NCI-H69 (cell line): ENCODE results near the gene ZNF619.
"Not testable (repeated sequence)": the region's sequence is repeated elsewhere in the genome, so short reads cannot be mapped to it uniquely, and the experiment has no call there.

Experiments used
- DNase-seq: peaks from one replicate; lab custom pipeline; 2025; lab: John Stamatoyannopoulos, UW

ZNF619 gene

GRCh38 chr3:40476478-40477470 lies at the start of gene ZNF619:
Gene ZNF619, plus strand, starts transcription at chr3:40477122. Its CDS starts 858 bp downstream, at chr3:40477980.
- peak; percentile 76 for DNase-seq

GRCh38 chr3:40432793-40433192 lies 44.1 kb upstream of the ZNF619 start:
- peak; percentile 1 for DNase-seq

- no peak for DNase-seq
Observed at GRCh38 chr3:40437889-40438288, 39.0 kb upstream of the ZNF619 start.

GRCh38 chr3:40445062-40445461 lies 31.9 kb upstream of the ZNF619 start:
- no peak for DNase-seq

- no peak for DNase-seq
Observed at GRCh38 chr3:40445880-40446279, 31.0 kb upstream of the ZNF619 start.

GRCh38 chr3:40450438-40450837 lies 26.5 kb upstream of the ZNF619 start:
- no peak for DNase-seq

GRCh38 chr3:40451551-40451950 lies 25.4 kb upstream of the ZNF619 start:
- DNase-seq = no peak

- no peak for DNase-seq
Observed at GRCh38 chr3:40452057-40452456, 24.9 kb upstream of the ZNF619 start.

GRCh38 chr3:40452562-40452875 lies 24.4 kb upstream of the ZNF619 start:
- no peak for DNase-seq

GRCh38 chr3:40452876-40453730 lies 23.8 kb upstream of the ZNF619 start:
- DNase-seq = peak; percentile 98

GRCh38 chr3:40453933-40454332 lies 23.0 kb upstream of the ZNF619 start:
- DNase-seq = no peak

- DNase-seq = no peak
Observed at GRCh38 chr3:40455328-40455727, 21.6 kb upstream of the ZNF619 start.

- DNase-seq = no peak
Observed at GRCh38 chr3:40456279-40456939, 20.5 kb upstream of the ZNF619 start.

GRCh38 chr3:40456940-40457823 lies 19.7 kb upstream of the ZNF619 start, which contains the start of gene RPL14:
Gene RPL14, plus strand, starts transcription at chr3:40457339. Its CDS starts 133 bp downstream, at chr3:40457472.
- DNase-seq = peak; percentile 93

GRCh38 chr3:40458473-40458872 lies 18.4 kb upstream of the ZNF619 start:
- DNase-seq = no peak

GRCh38 chr3:40460481-40460880 lies 16.4 kb upstream of the ZNF619 start:
- not testable (repeated sequence) for DNase-seq

- no peak for DNase-seq
Observed at GRCh38 chr3:40461161-40461560, 15.8 kb upstream of the ZNF619 start.

GRCh38 chr3:40462838-40463237 lies 14.1 kb upstream of the ZNF619 start:
- not testable (repeated sequence) for DNase-seq

- DNase-seq = no peak
Observed at GRCh38 chr3:40463579-40463978, 13.3 kb upstream of the ZNF619 start.

- no peak for DNase-seq
Observed at GRCh38 chr3:40464339-40465110, 12.4 kb upstream of the ZNF619 start.

GRCh38 chr3:40465111-40465407 lies 11.9 kb upstream of the ZNF619 start:
- no peak for DNase-seq
